ENCODE measurements around the gene NTM. TPM values are rescaled to one million over a fixed set of nuclear protein-coding genes. Genes with fewer than 3 reads are reported as not detected.
A peak's percentile ranks its signal among the peaks of the same experiment; 100 is the strongest.

Gene NTM
- total RNA-seq, 6 donors from 2014 or later = 4.1 to 151 (median 115) TPM

DNA sequence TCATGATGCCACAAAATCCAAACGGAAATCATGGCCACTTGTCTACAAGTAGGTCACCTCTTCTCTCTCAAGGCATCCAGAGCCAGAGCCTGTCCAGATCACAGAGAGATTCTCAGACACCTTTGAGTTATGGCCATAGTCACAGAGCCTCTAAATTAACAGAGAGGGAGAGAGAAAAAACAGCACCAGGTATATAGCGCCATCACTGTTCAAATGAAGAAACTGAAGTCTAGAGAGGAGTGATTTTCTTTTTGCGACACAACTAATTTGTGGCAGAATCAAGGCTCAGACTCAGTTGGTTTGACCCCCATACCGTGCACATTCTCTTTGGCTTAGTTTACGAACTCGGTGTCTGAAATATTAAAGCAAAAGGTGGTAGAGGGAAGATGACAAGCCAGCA, 512.9 kb downstream of the NTM start:
- H3K36me3 ChIP-seq = no peaks in the 10 kb centered on the region
- no peaks in the 10 kb centered on the region for H3K4me1 ChIP-seq
- no peak overlapping the region for H3K27ac ChIP-seq
- no peak for DNase-seq
- no peaks in the 10 kb centered on the region for H3K27me3 ChIP-seq
- TF ChIP-seq POLR2A (IDR thresholded peaks at IDR 0.05) = no peak
- TF ChIP-seq CTCF (IDR thresholded peaks at IDR 0.05) = no peak
- TF ChIP-seq POLR2AphosphoS5 (IDR thresholded peaks at IDR 0.05) = no peak
- no peak for TF ChIP-seq EP300 (IDR thresholded peaks at IDR 0.05)
- no peak for ATAC-seq (ENCODE audit: low FRiP score in 2 of 2)
- H3K4me3 ChIP-seq = no peak overlapping the region
- no peaks in the 10 kb centered on the region for H3K9me3 ChIP-seq
- 84 to 86% methylated on average over 6 of the region's 6 CpGs for WGBS, 2 donors

DNA sequence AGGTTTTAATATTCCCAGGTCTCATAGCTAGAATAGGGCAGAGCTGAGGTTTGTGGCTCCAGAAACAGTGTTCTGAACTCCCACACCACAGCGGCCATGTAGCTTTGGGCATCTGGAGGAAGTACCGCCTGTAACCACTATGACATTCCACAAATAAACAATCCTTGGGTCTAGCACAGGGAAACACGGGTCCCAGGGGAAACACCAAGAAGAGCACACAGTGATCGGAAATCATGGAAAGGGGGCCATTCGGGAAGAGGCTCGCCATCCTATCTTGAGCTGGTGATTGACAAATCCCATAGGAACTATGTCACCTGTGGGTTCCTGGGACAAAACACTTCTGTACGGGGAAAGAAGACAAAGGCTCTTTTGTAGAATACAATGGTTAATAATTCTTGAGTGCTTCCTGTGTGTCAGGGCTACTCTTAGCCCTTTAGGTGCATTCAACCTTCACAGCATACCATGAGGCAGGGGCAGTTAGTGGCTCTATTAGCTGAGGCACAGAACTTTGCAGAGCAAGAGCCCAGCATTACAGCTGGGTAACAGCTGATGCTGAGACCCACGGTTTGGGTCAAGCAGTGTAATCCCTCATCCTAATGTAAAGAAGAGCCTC, 514.2 kb downstream of the NTM start:
- H3K27ac ChIP-seq = no peak overlapping the region
- ATAC-seq (ENCODE audit: low FRiP score in 2 of 2) (no peak), DNase-seq (no peak)
- H3K4me1 ChIP-seq = no peaks in the 10 kb centered on the region
- 52 to 68% methylated on average over 8 of the region's 8 CpGs for WGBS, 2 donors
- no peaks in the 10 kb centered on the region for H3K27me3 ChIP-seq
- no peaks in the 10 kb centered on the region for H3K9me3 ChIP-seq
- H3K4me3 ChIP-seq = no peak overlapping the region
- H3K36me3 ChIP-seq = no peaks in the 10 kb centered on the region
- TF ChIP-seq EP300 (IDR thresholded peaks at IDR 0.05) (no peak), CTCF (IDR thresholded peaks at IDR 0.05) (no peak), POLR2A (IDR thresholded peaks at IDR 0.05) (no peak), POLR2AphosphoS5 (IDR thresholded peaks at IDR 0.05) (no peak)

DNA sequence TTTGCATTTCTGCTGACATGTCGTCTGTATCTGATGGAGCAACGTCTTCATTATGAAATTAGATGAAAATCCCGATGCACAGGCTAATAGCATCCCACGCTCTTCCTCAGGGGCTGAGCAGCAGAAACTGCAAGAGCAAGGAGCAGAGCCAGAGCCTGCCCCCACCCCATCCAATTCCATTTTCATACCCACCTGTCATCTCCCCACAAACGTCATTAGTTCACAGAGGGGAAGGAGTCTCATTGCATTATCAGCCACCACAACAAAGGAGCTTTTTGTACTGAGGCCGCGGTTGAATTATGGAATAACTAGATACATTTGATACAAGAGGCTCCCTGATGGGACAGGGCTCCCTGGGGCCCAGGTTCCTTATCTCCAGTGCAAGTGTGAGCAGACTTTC, 515.0 kb downstream of the NTM start:
- Histone ChIP-seq H3K9me3 (no peaks in the 10 kb centered on the region), H3K27me3 (no peaks in the 10 kb centered on the region), H3K36me3 (no peaks in the 10 kb centered on the region), H3K4me1 (no peaks in the 10 kb centered on the region), H3K27ac (no peak overlapping the region), H3K4me3 (no peak overlapping the region)
- TF ChIP-seq POLR2AphosphoS5 (IDR thresholded peaks at IDR 0.05) = no peak
- no peak for TF ChIP-seq CTCF (IDR thresholded peaks at IDR 0.05)
- TF ChIP-seq POLR2A (IDR thresholded peaks at IDR 0.05) = no peak
- no peak for TF ChIP-seq EP300 (IDR thresholded peaks at IDR 0.05)
- WGBS, 2 donors = 84 to 85% methylated on average over 7 of the region's 7 CpGs
- DNase-seq = no peak
- ATAC-seq (ENCODE audit: low FRiP score in 2 of 2) = no peak

- no peaks in the 10 kb centered on the region for H3K9me3 ChIP-seq
- H3K36me3 ChIP-seq = no peaks in the 10 kb centered on the region
- H3K27ac ChIP-seq = no peak overlapping the region
- 67 to 83% methylated on average over 3 of the region's 3 CpGs for WGBS, 2 donors
- no peak overlapping the region for H3K4me3 ChIP-seq
- ATAC-seq (ENCODE audit: low FRiP score in 2 of 2) (no peak), DNase-seq (no peak)
- TF ChIP-seq EP300 (IDR thresholded peaks at IDR 0.05) (no peak), POLR2A (IDR thresholded peaks at IDR 0.05) (no peak), CTCF (IDR thresholded peaks at IDR 0.05) (no peak), POLR2AphosphoS5 (IDR thresholded peaks at IDR 0.05) (no peak)
- H3K4me1 ChIP-seq = no peaks in the 10 kb centered on the region
- no peaks in the 10 kb centered on the region for H3K27me3 ChIP-seq
Observed at GRCh38 chr11:131886201-131886600, 515.8 kb downstream of the NTM start.

DNA sequence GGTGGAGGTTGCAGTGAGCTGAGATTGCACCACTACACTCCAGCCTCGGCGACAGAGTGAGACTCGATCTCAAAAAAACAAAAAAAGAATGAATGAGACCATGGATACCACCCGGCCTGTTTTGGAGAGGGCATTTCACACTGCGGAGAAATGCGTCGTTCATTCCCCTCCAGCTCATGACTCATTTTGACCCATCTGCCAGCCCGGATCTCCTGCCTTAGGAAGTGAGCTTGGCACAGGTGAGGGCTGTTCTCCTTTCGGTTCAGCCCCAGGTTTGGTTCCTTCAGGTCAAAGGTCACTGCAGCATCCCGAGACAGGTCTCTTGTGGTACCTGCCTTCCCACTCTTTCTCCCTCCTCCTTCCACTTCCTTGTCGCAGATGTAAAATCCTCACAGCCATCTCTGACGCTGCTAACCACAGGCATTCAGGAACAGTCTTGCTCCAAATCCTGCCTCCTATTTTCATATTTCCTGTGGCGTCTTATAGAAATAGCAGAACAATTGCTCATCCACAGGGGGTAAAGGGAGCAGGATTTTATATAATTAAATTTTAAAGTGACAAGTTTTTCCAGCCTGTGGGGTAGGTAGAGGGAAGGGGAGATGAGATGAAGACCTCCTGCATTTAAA, 517.9 kb downstream of the NTM start:
- TF ChIP-seq POLR2AphosphoS5 (IDR thresholded peaks at IDR 0.05) (no peak), POLR2A (IDR thresholded peaks at IDR 0.05) (no peak), CTCF (IDR thresholded peaks at IDR 0.05) (no peak), EP300 (IDR thresholded peaks at IDR 0.05) (no peak)
- peak in 1 of 2 donors; percentile 38 for ATAC-seq (ENCODE audit: low FRiP score in 2 of 2)
- WGBS, 2 donors = 75 to 80% methylated on average over 13 of the region's 13 CpGs
- H3K9me3 ChIP-seq = no peaks in the 10 kb centered on the region
- no peak overlapping the region for H3K27ac ChIP-seq
- no peaks in the 10 kb centered on the region for H3K4me1 ChIP-seq
- no peaks in the 10 kb centered on the region for H3K36me3 ChIP-seq
- DNase-seq = no peak
- H3K4me3 ChIP-seq = no peak overlapping the region
- H3K27me3 ChIP-seq = no peaks in the 10 kb centered on the region
